GM12878 (cell line): ENCODE data around the gene GEMIN2.

Experiments
- DPF2 ChIP-seq: fragments of 450-650 bp; IDR thresholded peaks from 2 replicates; pipeline ENCODE4 v1.6.1; 2017; ENCODE audit warnings: mild to moderate bottlenecking
- HDGF ChIP-seq: fragments of 450-650 bp; IDR thresholded peaks from 2 replicates; pipeline ENCODE4 v1.6.1; 2016; ENCODE audit warnings: antibody characterized with exemption
- NFYB ChIP-seq: IDR thresholded peaks from 2 replicates; pipeline ENCODE4 v1.6.1; 2011; ENCODE audit warnings: low read depth, mild to moderate bottlenecking, low read length, improper control_type of control experiment, moderate library complexity; ENCODE audit not compliant: insufficient read depth
- POLR2A ChIP-seq: IDR thresholded peaks from 2 replicates; pipeline ENCODE4 v1.6.1; 2011; ENCODE audit warnings: low read depth, mild to moderate bottlenecking, low read length
- SP1 ChIP-seq: IDR thresholded peaks from one replicate; pipeline ENCODE4 v1.6.1; 2011; ENCODE audit warnings: low read depth, low read length
- SUZ12 ChIP-seq: fragments of 200-600 bp; sonication (generic); IDR thresholded peaks from one replicate; pipeline ENCODE4 v1.6.1; 2018; ENCODE audit warnings: antibody characterized with exemption, mild to moderate bottlenecking; ENCODE audit not compliant: unreplicated experiment
- YBX1 ChIP-seq: fragments of 450-650 bp; IDR thresholded peaks from 2 replicates; pipeline ENCODE4 v1.6.1; 2016; ENCODE audit warnings: antibody characterized with exemption
- TF ChIP-seq, protein P1 (sequence below): IDR thresholded peaks from 2 replicates; pipeline ENCODE4 v1.6.1; 2012; ENCODE audit warnings: low read depth, low read length, improper control_type of control experiment
- TF ChIP-seq, protein P2 (sequence below), 3 experiments: IDR thresholded peaks in 2 of 3; conservative IDR thresholded peaks in 1 of 3; 2 replicates each; pipeline ENCODE4 v1.5.1; 2011; ENCODE audit warnings: low read depth in 3 of 3, low read length in 3 of 3, mild to moderate bottlenecking in 3 of 3, control low read depth in 2 of 3, moderate library complexity in 2 of 3, inconsistent platforms in 1 of 3, mixed read lengths in 1 of 3; ENCODE audit not compliant: control insufficient read depth in 2 of 3, insufficient read depth in 1 of 3; ENCODE audit errors: extremely low read depth in 1 of 3

DNA sequence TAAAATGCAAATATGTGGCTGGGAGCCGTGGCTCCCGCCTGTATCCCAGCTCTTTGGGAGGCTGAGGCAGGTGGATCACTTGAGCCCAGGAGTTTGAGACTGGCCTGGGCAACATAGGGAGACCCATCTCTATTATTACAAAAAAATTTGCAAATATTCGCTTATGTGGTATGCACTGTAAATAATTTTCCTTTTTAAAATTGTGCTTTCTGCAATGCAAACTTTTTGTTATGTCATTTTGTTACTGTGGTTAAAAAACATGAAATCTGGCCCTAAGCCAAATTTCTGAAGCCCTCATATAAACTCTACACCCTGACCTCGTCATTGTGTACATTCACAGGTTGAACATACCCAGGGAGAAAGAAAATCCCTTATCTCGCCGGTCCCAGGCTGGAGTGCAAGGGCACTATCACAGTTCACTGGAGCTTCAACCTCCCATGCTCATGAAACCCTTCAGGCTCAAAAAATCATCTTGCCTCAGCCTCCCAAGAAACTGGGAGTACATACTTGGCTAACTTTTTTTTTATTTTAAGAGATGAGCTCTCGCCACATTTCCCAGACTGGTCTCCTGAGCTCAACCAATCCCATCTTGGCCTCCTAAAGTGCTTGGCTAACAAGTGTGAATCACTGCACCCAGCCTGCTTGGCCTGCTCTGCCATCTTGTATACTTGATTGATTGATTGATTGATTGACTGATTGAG is 31.3 kb downstream of the GEMIN2 start:
- TF ChIP-seq POLR2A (no peak), SP1 (no peak), HDGF (no peak), SUZ12 (no peak), NFYB (no peak), YBX1 (no peak), DPF2 (no peak)
- TF ChIP-seq, protein P1, sequence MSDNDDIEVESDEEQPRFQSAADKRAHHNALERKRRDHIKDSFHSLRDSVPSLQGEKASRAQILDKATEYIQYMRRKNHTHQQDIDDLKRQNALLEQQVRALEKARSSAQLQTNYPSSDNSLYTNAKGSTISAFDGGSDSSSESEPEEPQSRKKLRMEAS, result no peak
- TF ChIP-seq, protein P2, sequence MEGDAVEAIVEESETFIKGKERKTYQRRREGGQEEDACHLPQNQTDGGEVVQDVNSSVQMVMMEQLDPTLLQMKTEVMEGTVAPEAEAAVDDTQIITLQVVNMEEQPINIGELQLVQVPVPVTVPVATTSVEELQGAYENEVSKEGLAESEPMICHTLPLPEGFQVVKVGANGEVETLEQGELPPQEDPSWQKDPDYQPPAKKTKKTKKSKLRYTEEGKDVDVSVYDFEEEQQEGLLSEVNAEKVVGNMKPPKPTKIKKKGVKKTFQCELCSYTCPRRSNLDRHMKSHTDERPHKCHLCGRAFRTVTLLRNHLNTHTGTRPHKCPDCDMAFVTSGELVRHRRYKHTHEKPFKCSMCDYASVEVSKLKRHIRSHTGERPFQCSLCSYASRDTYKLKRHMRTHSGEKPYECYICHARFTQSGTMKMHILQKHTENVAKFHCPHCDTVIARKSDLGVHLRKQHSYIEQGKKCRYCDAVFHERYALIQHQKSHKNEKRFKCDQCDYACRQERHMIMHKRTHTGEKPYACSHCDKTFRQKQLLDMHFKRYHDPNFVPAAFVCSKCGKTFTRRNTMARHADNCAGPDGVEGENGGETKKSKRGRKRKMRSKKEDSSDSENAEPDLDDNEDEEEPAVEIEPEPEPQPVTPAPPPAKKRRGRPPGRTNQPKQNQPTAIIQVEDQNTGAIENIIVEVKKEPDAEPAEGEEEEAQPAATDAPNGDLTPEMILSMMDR (IDR thresholded peaks at IDR 0.05 in 2 of 3, conservative IDR thresholded peaks at IDR 0.05 in 1 of 3; ENCODE audit: control insufficient read depth in 2 of 3, extremely low read depth in 1 of 3, insufficient read depth in 1 of 3, low read depth in 3 of 3, low read length in 3 of 3), result no peak
